PC-9 (cell line): ENCODE results near the gene CTIF.

Experiments used
- CTCF ChIP-seq: fragments of 200-600 bp; sonication (generic); conservative IDR thresholded peaks from 2 replicates; pipeline ENCODE4 v1.6.1; 2017; ENCODE audit warnings: mixed run types, antibody characterized with exemption, mild to moderate bottlenecking, moderate library complexity
- EZH2 ChIP-seq: fragments of 200-600 bp; sonication (generic); IDR thresholded peaks from 2 replicates; pipeline ENCODE4 v1.8.0; 2017; ENCODE audit warnings: antibody characterized with exemption, low read depth

DNA sequence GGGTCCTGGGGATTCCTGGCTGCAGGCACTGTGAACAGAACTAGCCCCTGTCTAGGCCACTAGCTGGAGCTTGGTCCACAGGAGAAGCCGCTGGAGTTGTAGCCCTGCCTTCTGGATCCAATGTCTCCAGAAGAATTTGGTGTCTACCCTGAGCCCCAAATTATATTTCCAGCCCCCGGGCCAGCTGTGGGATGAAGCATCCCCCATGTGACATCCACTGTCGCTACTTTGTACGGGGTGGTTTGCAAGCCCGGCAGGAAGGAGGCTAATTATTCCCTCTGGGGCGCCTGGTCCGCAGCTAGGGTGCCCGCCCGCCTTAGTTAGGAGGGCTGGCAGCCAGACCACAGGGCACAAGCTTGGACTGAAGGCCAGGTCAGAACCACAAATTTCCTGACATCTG lies 305.4 kb downstream of the CTIF start:
- TF ChIP-seq CTCF (no peak), EZH2 (no peak)
